HepG2 (cell line): ENCODE measurements around the gene RHBG. TPM values are rescaled to one million over a fixed set of nuclear protein-coding genes. Genes with fewer than 3 reads are reported as not detected.
"Not testable (repeated sequence)": the region's sequence is repeated elsewhere in the genome, so short reads cannot be mapped to it uniquely, and the experiment has no call there.

Experiments used
- ATAC-seq: fragments of 200-7000 bp; cut with Tn5 transposase; 3 replicates; pipeline ENCODE4 v1.9.1; 2020; ENCODE audit warnings: mild to moderate bottlenecking, moderate library complexity
- BruUV-seq: library from RNA; stranded (reverse); fragments of 400-500 nt; replicated peaks from 2 replicates; lab custom pipeline; 2021; lab: Mats Ljungman, UMichigan
- CTCF ChIA-PET: fragments of 300-600 bp; formaldehyde crosslinking; extraction: SDS; loops from one replicate; lab custom pipeline; 2021; ENCODE audit warnings: low total read pairs, inconsistent platforms, low intra/inter-chr PET ratio; lab: Yijun Ruan, JAX
- POLR2A ChIA-PET: fragments of 350-600 bp; sonication (Branson Sonifier 250); formaldehyde crosslinking; loops from one replicate; lab custom pipeline; 2020; ENCODE audit warnings: antibody characterized with exemption, inconsistent platforms; lab: Yijun Ruan, JAX
- DNase-seq: peaks from one replicate; pipeline ENCODE4 v3.0.0-alpha.2; 2015; ENCODE audit warnings: low spot score
- FAIRE-seq: peaks from 3 replicates; lab custom pipeline; 2011; peaks lifted over from hg19 to GRCh38; lab: Jason Lieb, UNC
- H2AFZ ChIP-seq: one replicate; pipeline ENCODE4 v1.6.1; 2011; ENCODE audit warnings: low read length, inconsistent platforms
- H3K27ac ChIP-seq: fragments of 300-600 bp; 3 replicates; pipeline ENCODE4 v1.8.0; 2011; ENCODE audit warnings: mixed run types, mild to moderate bottlenecking, mixed read lengths, low read length, inconsistent platforms; ENCODE audit not compliant: insufficient read depth; ENCODE audit errors: extremely low read length
- H3K27me3 ChIP-seq, 2 experiments: fragments of 200-600 bp in 1 of 2; 2 replicates in 1 of 2; 3 replicates in 1 of 2; pipeline versions ENCODE4 v1.6.0 to v1.8.0; 2011; ENCODE audit warnings: low read length in 2 of 2, mild to moderate bottlenecking in 2 of 2, moderate library complexity in 2 of 2, inconsistent platforms in 1 of 2; ENCODE audit not compliant: insufficient read depth in 2 of 2, control insufficient read depth in 1 of 2
- H3K36me3 ChIP-seq, 2 experiments: fragments of 200-600 bp in 1 of 2; replicated peaks in 1 of 2; 2 replicates in 1 of 2; 3 replicates in 1 of 2; pipeline versions ENCODE4 v1.5.1 to v1.8.0; 2011; ENCODE audit warnings: low read length in 2 of 2, inconsistent platforms in 1 of 2; ENCODE audit not compliant: insufficient read depth in 2 of 2, control insufficient read depth in 1 of 2
- H3K4me1 ChIP-seq: 2 replicates; pipeline ENCODE4 v1.5.1; 2012; ENCODE audit warnings: low read length, inconsistent platforms; ENCODE audit not compliant: insufficient read depth
- H3K4me2 ChIP-seq: 2 replicates; pipeline ENCODE4 v1.6.0; 2011; ENCODE audit warnings: low read depth, low read length, inconsistent platforms
- H3K4me3 ChIP-seq, 3 experiments: fragments of 200-600 bp in 1 of 3; sonication (generic), shearing (Covaris generic) in 1 of 3; replicated peaks in 1 of 3; 2 replicates each; pipeline ENCODE4 v1.5.1; 2011 to 2016; ENCODE audit warnings: low read length in 3 of 3, inconsistent platforms in 2 of 3, low read depth in 2 of 3, mild to moderate bottlenecking in 2 of 3, control low read depth in 1 of 3, mixed read lengths in 1 of 3; ENCODE audit not compliant: insufficient read depth in 1 of 3
- H3K79me2 ChIP-seq: one replicate; pipeline ENCODE4 v1.6.1; 2011; ENCODE audit warnings: low read length, inconsistent platforms; ENCODE audit not compliant: insufficient read depth
- H3K9ac ChIP-seq: 2 replicates; pipeline ENCODE4 v1.6.0; 2011; ENCODE audit warnings: mild to moderate bottlenecking, low read depth, low read length, inconsistent platforms; ENCODE audit not compliant: insufficient read depth
- H3K9me3 ChIP-seq: 2 replicates; pipeline ENCODE4 v1.5.1; 2012; ENCODE audit warnings: mild to moderate bottlenecking, low read length
- H4K20me1 ChIP-seq: 2 replicates; pipeline ENCODE4 v1.6.0; 2011; ENCODE audit warnings: inconsistent platforms, mild to moderate bottlenecking, low read length, moderate library complexity; ENCODE audit not compliant: insufficient read depth
- ETV6 ChIP-seq: sonication (generic); formaldehyde crosslinking; conservative IDR thresholded peaks from 2 replicates; pipeline ENCODE4 v1.4.0; 2020; ENCODE audit warnings: missing genetic modification reagents
- RBAK ChIP-seq: sonication (generic); formaldehyde crosslinking; IDR thresholded peaks from 2 replicates; pipeline ENCODE4 v1.5.1; 2020; ENCODE audit warnings: mild to moderate bottlenecking, missing genetic modification reagents
- ZBTB7A ChIP-seq: sonication (generic); formaldehyde crosslinking; IDR thresholded peaks from 2 replicates; pipeline ENCODE4 v1.8.0; 2022; ENCODE audit warnings: mild to moderate bottlenecking, missing genetic modification reagents
- ZBTB8A ChIP-seq: sonication (generic); formaldehyde crosslinking; IDR thresholded peaks from 2 replicates; pipeline ENCODE4 v1.4.0; 2020; ENCODE audit warnings: mild to moderate bottlenecking, low read depth, missing genetic modification reagents, borderline replicate concordance
- ZUFSP ChIP-seq: sonication (generic); formaldehyde crosslinking; IDR thresholded peaks from 2 replicates; pipeline ENCODE4 v1.9.0; 2021; ENCODE audit warnings: missing genetic modification reagents, mild to moderate bottlenecking, borderline replicate concordance
- WGBS: methylation state at CpG from one replicate; pipeline ENCODE4 v1.1.6; 2017; ENCODE audit warnings: low lambda C conversion rate; 5-methylcytosine and 5-hydroxymethylcytosine counted together
- in situ Hi-C: cut with HindIII; loops from 2 replicates; pipeline ENCODE4 v1.10.0; 2017; ENCODE audit warnings: low pct_unique_long_range_greater_than_20kb; ENCODE audit not compliant: extremely low pct_ligation_motif_present
- intact Hi-C: fragments of 100-400 bp; cut with micrococcal nuclease; formaldehyde crosslinking; loops from one replicate; pipeline ENCODE4 v1.10.0; 2022; ENCODE audit not compliant: unreplicated experiment
- polyA plus RNA-seq, 8 experiments: library from polyadenylated mRNA; depleted of rRNA in 3 of 8; stranded (reverse) in 7 of 8; unstranded in 1 of 8; fragments of >200 nt; fragmentation: Illumina TruSeq in 4 of 8; extraction: Trizol in 4 of 8; gene quantifications; 2 replicates each; pipeline versions ENCODE4 v1.2.1 to v1.2.3, GENCODE V29; 2011 to 2016; ENCODE audit warnings: low read depth in 4 of 8, missing spikeins in 1 of 8, mixed read lengths in 1 of 8; ENCODE audit not compliant: insufficient read depth in 1 of 8
- total RNA-seq, 5 experiments: library from RNA; depleted of rRNA; stranded (reverse); fragments of >200 nt; fragmentation: Illumina TruSeq; extraction: Trizol; gene quantifications; 2 replicates each; pipeline ENCODE4 v1.2.3, GENCODE V29; 2016; ENCODE audit warnings: low read depth in 1 of 5

Gene RHBG
- total and polyA plus RNA-seq, 2 of the 13 experiments (the other 11 are each of a cell fraction or from before 2014, with no cell fraction given): 61.8 to 73.5 TPM

GRCh38 chr1:156347331-156347730 is 21.7 kb upstream of the RHBG start (continued):
- TF ChIP-seq ZBTB7A (CRISPR knock-in tag) (no peak), ETV6 (CRISPR knock-in tag) (no peak), ZBTB8A (CRISPR knock-in tag) (no peak), ZUFSP (no peak), RBAK (CRISPR knock-in tag) (no peak)

- CTCF ChIA-PET, H3K9ac ChIP-seq, H3K36me3 ChIP-seq, H3K79me2 ChIP-seq, BruUV-seq, H4K20me1 ChIP-seq, H3K4me3 ChIP-seq, H3K4me2 ChIP-seq, H2AFZ ChIP-seq, H3K27ac ChIP-seq, ATAC-seq, POLR2A ChIA-PET, intact Hi-C loops, H3K27me3 ChIP-seq, DNase-seq, H3K9me3 ChIP-seq, FAIRE-seq: not testable (repeated sequence)
- H3K4me1 ChIP-seq: peaks cover 15% of the 10 kb centered on the region
- 85% methylated on average over 13 of the region's 13 CpGs for WGBS
- in situ Hi-C loops: loop anchor here (10.0 kb wide), 1 partner anchor 92 kb away; no protein-coding TSS in a partner anchor
These were observed 16.5 kb upstream of the RHBG start for GRCh38 chr1:156352481-156352880.
